Thyroid gland (tissue), 4 donors: ENCODE results near the gene CAMTA1.

ENCODE experiments used
- CTCF ChIP-seq, 6 experiments: fragments of 200-600 bp in 3 of 6; fragments of 450-650 bp in 3 of 6; sonication (generic) in 3 of 6; IDR thresholded peaks; one replicate each; pipeline ENCODE4 v1.5.1; 2016 to 2019; ENCODE audit warnings: antibody characterized with exemption in 6 of 6, mild to moderate bottlenecking in 2 of 6, inconsistent platforms in 1 of 6, moderate library complexity in 1 of 6
- POLR2A ChIP-seq, 2 donors: fragments of 450-650 bp; IDR thresholded peaks; one replicate each; pipeline ENCODE4 v1.6.1; 2017; ENCODE audit warnings: antibody characterized with exemption in 2 of 2, mild to moderate bottlenecking in 2 of 2, moderate library complexity in 1 of 2

- TF ChIP-seq CTCF (IDR thresholded peaks at IDR 0.05) (no peak), POLR2A (IDR thresholded peaks at IDR 0.05) (no peak)
Measured at GRCh38 chr1:7509598-7509997, 724.3 kb downstream of the CAMTA1 start.
